Body of pancreas (tissue), 4 donors: ENCODE measurements around the gene MED10.

Experiments
- CTCF ChIP-seq, 7 experiments: fragments of 450-650 bp in 4 of 7; fragments of 200-600 bp in 3 of 7; sonication (generic) in 3 of 7; IDR thresholded peaks; one replicate each; pipeline ENCODE4 v1.5.1; 2016 to 2019; ENCODE audit warnings: antibody characterized with exemption in 7 of 7
- POLR2A ChIP-seq, 3 donors: fragments of 450-650 bp; IDR thresholded peaks; one replicate each; pipeline ENCODE4 v1.6.1; 2016; ENCODE audit warnings: antibody characterized with exemption in 3 of 3, mild to moderate bottlenecking in 2 of 3

- TF ChIP-seq CTCF (IDR thresholded peaks at IDR 0.05) (no peak), POLR2A (IDR thresholded peaks at IDR 0.05) (no peak)
Measured at GRCh38 chr5:6338871-6339270, 39.5 kb downstream of the MED10 start.
